Measurements from ENCODE around the gene CRYBB1. TPM values are rescaled to one million over a fixed set of nuclear protein-coding genes. Genes with fewer than 3 reads are reported as not detected.
A peak's percentile ranks its signal among the peaks of the same experiment; 100 is the strongest.

The CRYBB1 gene
- total and polyA plus RNA-seq, 2 donors from 2014 or later = 0.54 to 1.7 TPM

DNA sequence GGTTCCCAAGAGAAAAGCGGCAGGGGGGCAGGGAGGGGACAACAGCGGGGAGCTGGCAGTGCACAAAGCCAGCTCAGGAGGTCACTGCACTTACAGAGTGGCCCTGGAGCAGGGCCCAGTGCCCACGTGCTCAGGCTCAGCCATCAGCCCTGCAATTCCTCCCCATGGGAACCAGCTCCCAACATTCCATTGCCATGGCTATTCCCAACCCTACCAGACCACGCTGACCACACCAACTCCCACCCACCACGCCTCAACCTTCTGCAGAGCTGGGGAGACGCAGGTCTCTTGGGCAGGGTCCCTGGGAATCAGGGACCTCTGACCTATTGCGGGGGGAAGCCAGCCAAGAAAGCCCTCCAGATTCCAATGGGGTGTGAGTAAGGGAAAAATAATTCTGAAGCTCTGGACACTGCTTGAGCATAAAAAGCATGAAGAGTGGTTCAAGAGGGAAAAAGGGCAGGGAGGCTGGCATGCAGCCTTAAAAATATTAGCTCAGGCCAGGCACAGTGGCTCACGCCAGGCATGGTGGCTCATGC is 67.3 kb downstream of the CRYBB1 start:
- Histone ChIP-seq H3K27ac (ENCODE audit: low read depth in 2 of 2, low read length in 2 of 2) (peak overlapping the region; percentile 72 to 82), H3K27me3 (ENCODE audit: control insufficient read depth, insufficient read depth, low read length) (no peaks in the 10 kb centered on the region), H3K9ac (ENCODE audit: low read length in 3 of 3) (peak overlapping the region in 1 of 3 donors; percentile 26), H3K9me3 (ENCODE audit: control insufficient read depth in 2 of 3, insufficient read depth in 1 of 3, low read length in 3 of 3) (no peaks in the 10 kb centered on the region), H3K36me3 (ENCODE audit: control insufficient read depth in 2 of 3, insufficient read depth in 3 of 3, low read length in 3 of 3) (peaks cover 0 to 2% (median 0%) of the 10 kb centered on the region in 3 donors), H3K4me1 (ENCODE audit: control insufficient read depth in 2 of 3, insufficient read depth in 2 of 3, low read depth in 1 of 3, low read length in 3 of 3) (peaks cover 0 to 24% (median 4%) of the 10 kb centered on the region in 3 donors), H3K4me3 (ENCODE audit: low read length in 3 of 3) (no peak overlapping the region)
- TF ChIP-seq, protein P1, sequence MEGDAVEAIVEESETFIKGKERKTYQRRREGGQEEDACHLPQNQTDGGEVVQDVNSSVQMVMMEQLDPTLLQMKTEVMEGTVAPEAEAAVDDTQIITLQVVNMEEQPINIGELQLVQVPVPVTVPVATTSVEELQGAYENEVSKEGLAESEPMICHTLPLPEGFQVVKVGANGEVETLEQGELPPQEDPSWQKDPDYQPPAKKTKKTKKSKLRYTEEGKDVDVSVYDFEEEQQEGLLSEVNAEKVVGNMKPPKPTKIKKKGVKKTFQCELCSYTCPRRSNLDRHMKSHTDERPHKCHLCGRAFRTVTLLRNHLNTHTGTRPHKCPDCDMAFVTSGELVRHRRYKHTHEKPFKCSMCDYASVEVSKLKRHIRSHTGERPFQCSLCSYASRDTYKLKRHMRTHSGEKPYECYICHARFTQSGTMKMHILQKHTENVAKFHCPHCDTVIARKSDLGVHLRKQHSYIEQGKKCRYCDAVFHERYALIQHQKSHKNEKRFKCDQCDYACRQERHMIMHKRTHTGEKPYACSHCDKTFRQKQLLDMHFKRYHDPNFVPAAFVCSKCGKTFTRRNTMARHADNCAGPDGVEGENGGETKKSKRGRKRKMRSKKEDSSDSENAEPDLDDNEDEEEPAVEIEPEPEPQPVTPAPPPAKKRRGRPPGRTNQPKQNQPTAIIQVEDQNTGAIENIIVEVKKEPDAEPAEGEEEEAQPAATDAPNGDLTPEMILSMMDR (IDR thresholded peaks at IDR 0.05; ENCODE audit: borderline replicate concordance, extremely low read depth, insufficient read depth) = no peak
- FAIRE-seq (no peak), DNase-seq (no peak)
- intact Hi-C loops (cut with DNase I) = no loop called here

DNA sequence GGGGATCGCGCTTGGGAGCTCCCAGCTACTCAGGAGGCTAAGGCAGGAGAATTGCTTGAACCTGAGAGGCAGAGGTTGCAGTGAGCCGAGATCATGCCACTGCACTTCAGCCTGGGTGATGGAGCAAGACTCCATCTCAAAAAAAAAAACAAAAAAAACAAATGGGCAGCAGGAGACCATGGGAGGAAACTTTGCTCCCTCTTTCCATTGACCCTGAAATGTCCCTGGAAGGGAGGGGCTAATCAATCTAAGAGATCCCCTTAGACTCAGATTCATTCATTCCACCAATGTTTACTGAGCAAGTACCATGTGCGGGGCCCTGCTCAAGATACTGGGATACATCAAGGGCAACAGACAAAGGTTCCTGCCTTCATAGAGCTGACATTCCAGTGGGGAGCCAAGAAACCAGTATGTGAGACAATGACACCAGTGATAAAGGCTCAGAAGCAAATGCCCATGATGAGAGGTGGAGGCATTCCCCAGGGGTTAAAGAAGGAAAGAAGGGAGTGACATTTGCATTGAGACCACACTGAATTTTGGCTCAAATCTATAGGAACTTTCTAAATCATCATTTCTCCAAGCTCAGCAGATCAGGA is 67.8 kb downstream of the CRYBB1 start:
- DNase-seq (no peak), FAIRE-seq (no peak)
- Histone ChIP-seq H3K4me1 (ENCODE audit: control insufficient read depth in 2 of 3, insufficient read depth in 2 of 3, low read depth in 1 of 3, low read length in 3 of 3) (peaks cover 0 to 18% (median 4%) of the 10 kb centered on the region in 3 donors), H3K4me3 (ENCODE audit: low read length in 3 of 3) (no peak overlapping the region), H3K36me3 (ENCODE audit: control insufficient read depth in 2 of 3, insufficient read depth in 3 of 3, low read length in 3 of 3) (peaks cover 0 to 5% (median 0%) of the 10 kb centered on the region in 3 donors), H3K27me3 (ENCODE audit: control insufficient read depth, insufficient read depth, low read length) (no peaks in the 10 kb centered on the region), H3K27ac (ENCODE audit: low read depth in 2 of 2, low read length in 2 of 2) (peak overlapping the region; percentile 51 to 82), H3K9me3 (ENCODE audit: control insufficient read depth in 2 of 3, insufficient read depth in 1 of 3, low read length in 3 of 3) (no peaks in the 10 kb centered on the region), H3K9ac (ENCODE audit: low read length in 3 of 3) (peak overlapping the region in 1 of 3 donors; percentile 26)
- intact Hi-C loops (cut with DNase I) = no loop called here
- TF ChIP-seq, protein P1 (IDR thresholded peaks at IDR 0.05; ENCODE audit: borderline replicate concordance, extremely low read depth, insufficient read depth) = no peak

Small RNA genes within 50 kb of the gene (microRNA-seq; reads per million reads assigned to microRNA genes)
- 1.7 reads per million for gene MIR548J

Other genes starting within 250 kb of the CRYBB1 start
- 4.5 TPM for gene ASPHD2, start 188.8 kb downstream of the CRYBB1 start, total RNA-seq
- 3.3 TPM for gene ASPHD2, start 188.8 kb downstream of the CRYBB1 start, polyA plus RNA-seq (ENCODE audit: insufficient read depth, low read depth, low replicate concordance)
- 35.5 TPM for gene HPS4, start 134.2 kb downstream of the CRYBB1 start, total RNA-seq
- gene HPS4, start 134.2 kb downstream of the CRYBB1 start, polyA plus RNA-seq (ENCODE audit: insufficient read depth, low read depth, low replicate concordance) = 11.9 TPM
- gene SRRD, start 134.2 kb downstream of the CRYBB1 start, total RNA-seq = 22.8 TPM
- gene SRRD, start 134.2 kb downstream of the CRYBB1 start, polyA plus RNA-seq (ENCODE audit: insufficient read depth, low read depth, low replicate concordance) = 20.3 TPM
- 34.2 TPM for gene TFIP11, start 105.6 kb downstream of the CRYBB1 start, total RNA-seq
- gene TFIP11, start 105.6 kb downstream of the CRYBB1 start, polyA plus RNA-seq (ENCODE audit: insufficient read depth, low read depth, low replicate concordance) = 26.7 TPM
- 40.3 TPM for gene TPST2, start 27.9 kb downstream of the CRYBB1 start, total RNA-seq
- 48.7 TPM for gene TPST2, start 27.9 kb downstream of the CRYBB1 start, polyA plus RNA-seq (ENCODE audit: insufficient read depth, low read depth, low replicate concordance)
- gene CRYBA4, start 3.9 kb upstream of the CRYBB1 start, total RNA-seq = 0.41 TPM
- gene CRYBA4, start 3.9 kb upstream of the CRYBB1 start, polyA plus RNA-seq (ENCODE audit: insufficient read depth, low read depth, low replicate concordance) = not detected
- 6.8 TPM for gene MIAT, start 39.6 kb upstream of the CRYBB1 start, total RNA-seq
- 0.04 TPM for gene MIAT, start 39.6 kb upstream of the CRYBB1 start, polyA plus RNA-seq (ENCODE audit: insufficient read depth, low read depth, low replicate concordance)

All from kidney (tissue), 14 donors.